Upper lobe of right lung (tissue), 1 donor: Measurements from ENCODE around the gene BTF3. TPM values are rescaled to one million over a fixed set of nuclear protein-coding genes. Genes with fewer than 3 reads are reported as not detected.

Experiments
- ATAC-seq: fragments of 200-7000 bp; cut with Tn5 transposase; one replicate; pipeline ENCODE4 v1.9.1; 2020; ENCODE audit warnings: mild to moderate bottlenecking, moderate library complexity
- DNase-seq: peaks from one replicate; pipeline ENCODE4 v3.0.0-alpha.2; 2020
- H3K27ac ChIP-seq: fragments of 200-600 bp; one replicate; pipeline ENCODE4 v1.8.0; 2022
- H3K27me3 ChIP-seq: fragments of 200-600 bp; one replicate; pipeline ENCODE4 v1.8.0; 2022; ENCODE audit warnings: mild to moderate bottlenecking
- H3K36me3 ChIP-seq: fragments of 200-600 bp; one replicate; pipeline ENCODE4 v1.8.0; 2022
- H3K4me1 ChIP-seq: fragments of 200-600 bp; one replicate; pipeline ENCODE4 v1.8.0; 2022
- H3K4me3 ChIP-seq: fragments of 200-600 bp; one replicate; pipeline ENCODE4 v1.8.0; 2022; ENCODE audit warnings: mild to moderate bottlenecking
- H3K9me3 ChIP-seq: fragments of 200-600 bp; one replicate; pipeline ENCODE4 v1.8.0; 2022
- intact Hi-C: fragments of 100-400 bp; cut with DNase I; formaldehyde crosslinking; loops from one replicate; pipeline ENCODE4 v1.11.0; 2022
- long read RNA-seq: library from polyadenylated mRNA; unstranded; transcript quantifications from one replicate; pipeline ENCODE4 v2.0.0, GENCODE V29; 2021
- total RNA-seq: library from RNA; stranded (reverse); fragmentation: NEBNext Ultra II Directional; extraction: Animal tissue kit (Norgen Biotek cat#: 25700); gene quantifications from one replicate; pipeline ENCODE4 v1.2.1, GENCODE V29; 2021
- TF ChIP-seq, protein P1 (sequence below): fragments of 200-600 bp; IDR thresholded peaks from one replicate; pipeline ENCODE4 v1.8.0; 2022; ENCODE audit warnings: antibody characterized with exemption
- donor health status: DM: no; HTN: yes; CAD: no; lungs with severe emphysema.

BTF3 gene
- 394 TPM for total RNA-seq
- long read RNA-seq, transcript BTF3-202 (6 exons, 1,237 nt) = minor isoform, 14 of 194 reads
- long read RNA-seq, transcript BTF3-201 (6 exons, 897 nt) = major isoform, 174 of 194 reads
- long read RNA-seq, partial matches to known transcripts = 1 of 194 reads
- long read RNA-seq, other reads (novel, unspliced or antisense) = 4 of 194 reads

GRCh38 chr5:73498057-73498992 is at the start of gene BTF3:
BTF3 (plus strand) TSS chr5:73498442; CDS start chr5:73498668, 226 bp downstream.
- DNase-seq (peak; percentile 97), ATAC-seq (peak; percentile 99)
- TF ChIP-seq, protein P1, sequence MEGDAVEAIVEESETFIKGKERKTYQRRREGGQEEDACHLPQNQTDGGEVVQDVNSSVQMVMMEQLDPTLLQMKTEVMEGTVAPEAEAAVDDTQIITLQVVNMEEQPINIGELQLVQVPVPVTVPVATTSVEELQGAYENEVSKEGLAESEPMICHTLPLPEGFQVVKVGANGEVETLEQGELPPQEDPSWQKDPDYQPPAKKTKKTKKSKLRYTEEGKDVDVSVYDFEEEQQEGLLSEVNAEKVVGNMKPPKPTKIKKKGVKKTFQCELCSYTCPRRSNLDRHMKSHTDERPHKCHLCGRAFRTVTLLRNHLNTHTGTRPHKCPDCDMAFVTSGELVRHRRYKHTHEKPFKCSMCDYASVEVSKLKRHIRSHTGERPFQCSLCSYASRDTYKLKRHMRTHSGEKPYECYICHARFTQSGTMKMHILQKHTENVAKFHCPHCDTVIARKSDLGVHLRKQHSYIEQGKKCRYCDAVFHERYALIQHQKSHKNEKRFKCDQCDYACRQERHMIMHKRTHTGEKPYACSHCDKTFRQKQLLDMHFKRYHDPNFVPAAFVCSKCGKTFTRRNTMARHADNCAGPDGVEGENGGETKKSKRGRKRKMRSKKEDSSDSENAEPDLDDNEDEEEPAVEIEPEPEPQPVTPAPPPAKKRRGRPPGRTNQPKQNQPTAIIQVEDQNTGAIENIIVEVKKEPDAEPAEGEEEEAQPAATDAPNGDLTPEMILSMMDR = no peak
- Histone ChIP-seq H3K4me3 (peak within 1 kb of the TSS; percentile 89), H3K9me3 (no peaks in the 10 kb centered on the region), H3K36me3 (peaks cover 32% of the 10 kb centered on the region), H3K27me3 (no peaks in the 10 kb centered on the region), H3K4me1 (peaks cover 18% of the 10 kb centered on the region), H3K27ac (peak within 1 kb of the TSS; percentile 98)
- intact Hi-C loops = no loop called here

DNA sequence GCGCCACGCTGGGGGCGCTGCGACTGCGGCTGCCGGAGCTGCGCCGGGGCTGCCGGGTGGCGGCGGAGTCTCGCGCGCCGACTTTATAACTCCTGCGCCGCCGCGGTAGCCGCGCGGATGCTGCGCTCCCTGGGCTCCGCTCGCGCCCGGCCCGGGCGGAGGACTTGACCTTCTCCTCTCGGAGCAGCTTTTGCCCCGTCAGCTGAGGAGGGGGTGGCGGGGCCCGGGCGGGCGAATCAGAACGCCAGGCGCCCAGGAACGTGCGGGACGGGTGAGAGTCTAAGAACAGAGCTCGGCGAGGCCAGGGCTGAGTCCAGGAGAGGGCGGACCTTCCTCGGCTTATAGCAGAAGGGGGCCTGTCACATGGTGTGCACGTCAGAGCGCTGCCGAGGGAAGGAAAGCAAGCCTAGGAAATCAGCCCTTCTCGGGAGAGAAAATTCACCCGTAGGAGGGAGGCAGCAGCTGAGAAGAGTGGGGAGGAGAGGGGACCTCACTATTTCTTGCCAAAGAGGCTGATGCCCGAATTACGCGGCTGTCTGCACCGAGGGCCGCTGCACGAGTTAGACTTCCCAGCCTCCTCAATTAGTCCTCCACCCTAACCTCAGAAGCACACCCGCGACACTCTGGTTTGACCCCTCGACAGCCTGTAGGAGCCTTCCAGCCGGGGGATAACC is 49.6 kb upstream of the BTF3 start, which contains the start of gene FOXD1:
Gene FOXD1 (minus strand): TSS at position 315 of the 674 bp plus-strand sequence. CDS start 415 bp downstream, outside the sequence.
- H3K4me1 ChIP-seq = peaks cover 17% of the 10 kb centered on the region
- no peaks in the 10 kb centered on the region for H3K36me3 ChIP-seq
- TF ChIP-seq, protein P1 = no peak
- no peak within 1 kb of the TSS for H3K27ac ChIP-seq
- intact Hi-C loops = no loop called here
- ATAC-seq (peak; percentile 65), DNase-seq (peak; percentile 69)
- no peaks in the 10 kb centered on the region for H3K9me3 ChIP-seq
- peaks cover 84% of the 10 kb centered on the region for H3K27me3 ChIP-seq
- peak within 1 kb of the TSS; percentile 47 for H3K4me3 ChIP-seq

DNA sequence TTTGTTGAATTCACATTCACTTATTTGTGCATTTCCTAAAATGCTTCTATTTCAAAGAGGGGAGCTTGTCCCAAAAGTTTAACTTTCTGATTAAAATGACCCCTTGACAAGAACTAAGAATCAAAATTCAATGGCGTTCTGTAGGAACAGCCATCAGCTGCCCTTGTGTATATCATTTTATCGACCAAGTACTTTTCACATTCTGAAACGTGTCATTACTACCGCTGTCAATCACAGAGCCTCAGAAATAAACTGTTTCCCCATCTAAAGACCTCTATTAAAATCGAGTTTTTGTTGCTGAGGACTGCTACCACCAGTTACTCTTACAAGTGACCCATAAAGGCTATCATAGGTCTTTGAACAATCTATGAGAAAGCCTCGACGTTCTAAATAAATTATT is 48.1 kb upstream of the BTF3 start:
- DNase-seq = no peak
- peaks cover 82% of the 10 kb centered on the region for H3K27me3 ChIP-seq
- intact Hi-C loops = loop anchor here (10.0 kb wide), 1 partner anchor 235 kb away; no protein-coding TSS in a partner anchor

DNA sequence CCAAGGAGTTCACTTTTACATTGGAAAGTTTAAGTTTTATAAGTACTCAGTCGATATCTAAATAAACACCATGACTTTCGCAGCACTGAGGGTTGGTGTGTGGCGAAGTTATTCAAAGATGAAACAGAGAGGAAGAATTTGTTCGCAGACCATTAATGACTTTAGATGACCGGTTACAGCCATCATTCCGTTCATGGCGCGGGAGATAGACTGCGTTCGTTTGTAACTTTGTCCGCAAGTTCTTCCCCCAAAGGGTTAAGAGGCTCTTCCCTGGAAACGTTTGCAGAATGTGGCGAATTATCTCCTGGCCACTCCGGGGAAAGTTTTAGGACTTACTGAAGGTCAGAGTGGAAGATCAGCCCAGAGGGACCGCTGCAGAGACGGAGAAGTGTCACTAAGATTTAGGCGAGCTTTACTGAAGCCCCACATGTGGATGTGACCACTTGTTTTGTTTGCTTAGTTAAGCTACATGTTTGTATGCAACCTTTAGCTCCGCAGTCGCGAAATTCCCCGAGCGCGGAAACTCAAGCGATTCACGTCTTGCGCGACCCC is 47.5 kb upstream of the BTF3 start:
- Histone ChIP-seq H3K4me3 (no peak overlapping the region), H3K27me3 (peaks cover 82% of the 10 kb centered on the region), H3K36me3 (no peaks in the 10 kb centered on the region), H3K27ac (no peak overlapping the region), H3K9me3 (no peaks in the 10 kb centered on the region), H3K4me1 (peaks cover 17% of the 10 kb centered on the region)
- ATAC-seq (no peak), DNase-seq (no peak)
- intact Hi-C loops = loop anchor here (10.0 kb wide), 1 partner anchor 236 kb away; no protein-coding TSS in a partner anchor
- TF ChIP-seq, protein P1 = no peak

More for the DNA sequence above, 48.1 kb upstream of the BTF3 start:
- Histone ChIP-seq H3K4me3 (no peak overlapping the region), H3K4me1 (peaks cover 17% of the 10 kb centered on the region), H3K36me3 (no peaks in the 10 kb centered on the region), H3K9me3 (no peaks in the 10 kb centered on the region), H3K27ac (no peak overlapping the region)
- no peak for ATAC-seq
- TF ChIP-seq, protein P1 = no peak
